Measurements from ENCODE around the gene NEK6.

NEK6 gene

DNA sequence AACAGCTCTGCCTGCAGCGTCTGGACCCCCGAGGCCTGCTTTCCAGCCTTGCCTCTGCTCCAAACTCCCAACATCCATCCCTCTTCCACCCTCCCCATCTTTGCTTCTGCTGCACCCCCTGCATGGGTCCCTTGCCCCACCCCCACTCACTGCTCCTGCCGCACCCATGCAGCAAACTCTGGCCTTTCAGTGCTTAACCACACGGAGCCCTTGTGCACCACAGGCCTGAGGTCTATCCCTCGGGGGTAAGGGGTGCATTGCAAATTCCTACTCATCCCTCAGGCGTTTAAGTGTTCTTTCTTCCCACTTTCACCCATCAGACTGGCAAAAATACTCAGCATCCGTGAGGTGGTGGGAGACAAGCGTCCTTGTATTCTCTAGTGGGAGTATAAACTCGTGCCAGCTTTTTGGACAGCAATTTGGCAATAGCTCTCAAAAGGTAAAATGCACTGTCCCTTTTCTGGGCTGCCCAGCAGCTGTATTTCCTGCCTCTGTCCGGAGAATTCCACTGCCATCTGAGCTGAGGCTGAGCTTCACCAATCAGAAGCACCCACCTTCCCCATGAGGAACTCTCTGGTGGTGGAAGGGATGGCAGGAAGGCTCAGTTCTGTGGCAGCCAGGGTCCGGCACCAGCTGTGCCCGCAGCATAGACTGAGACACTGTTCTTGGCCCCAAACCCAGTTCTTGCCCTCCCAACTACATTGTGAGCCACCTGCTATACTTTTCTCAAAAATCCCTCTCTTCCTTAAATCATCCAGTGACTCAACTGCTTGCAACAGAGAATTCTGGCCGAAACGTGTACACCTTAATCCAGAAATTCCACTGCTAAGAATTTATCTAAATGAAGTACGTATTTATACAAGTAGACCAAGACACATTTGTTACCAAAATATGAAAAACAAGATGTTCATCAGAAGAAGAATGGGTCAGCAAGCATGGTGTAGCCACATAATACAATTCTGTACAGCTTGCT, 142.5 kb downstream of the NEK6 start:
- H4K8ac ChIP-seq (ENCODE audit: low read length): peak overlapping the region; percentile 67
- no peaks in the 10 kb centered on the region for H3K27me3 ChIP-seq (ENCODE audit: control insufficient read depth in 1 of 2, insufficient read depth in 1 of 2, low read length in 2 of 2)
- H3K14ac ChIP-seq (ENCODE audit: low read length in 2 of 2): no peak overlapping the region
- H3K23ac ChIP-seq (ENCODE audit: low read length in 2 of 2): peak overlapping the region in 1 of 2 experiments; percentile 70
- H2AK5ac ChIP-seq (ENCODE audit: low read length, severe bottlenecking): no peak overlapping the region
- H3K27ac ChIP-seq (ENCODE audit: low read length, poor library complexity, severe bottlenecking): no peak overlapping the region
- H3K9ac ChIP-seq (ENCODE audit: low read length): peak overlapping the region; percentile 66
- H2AFZ ChIP-seq (ENCODE audit: low read depth, low read length): no peak overlapping the region
- peak overlapping the region; percentile 7 for H3K4me2 ChIP-seq (ENCODE audit: low read length, poor library complexity, severe bottlenecking)
- DNase-seq: no peak
- H3K4me1 ChIP-seq (ENCODE audit: control insufficient read depth, insufficient read depth, low read depth, low read length): peaks cover 13% of the 10 kb centered on the region
- no peak overlapping the region for H2BK12ac ChIP-seq (ENCODE audit: low read length in 2 of 2)
- no peak overlapping the region for H3K18ac ChIP-seq (ENCODE audit: low read depth in 1 of 2, low read length in 2 of 2)
- H3K36me3 ChIP-seq (ENCODE audit: control insufficient read depth in 1 of 2, insufficient read depth in 2 of 2, low read depth in 1 of 2, low read length in 2 of 2): peaks cover 29 to 64% of the 10 kb centered on the region in 2 experiments
- no peak overlapping the region for H2BK5ac ChIP-seq (ENCODE audit: low read depth, low read length, poor library complexity, severe bottlenecking)
- no peak overlapping the region for H3K4ac ChIP-seq (ENCODE audit: low read depth in 1 of 2, low read length in 2 of 2)
- H3K9me3 ChIP-seq (ENCODE audit: control insufficient read depth, low read length): no peaks in the 10 kb centered on the region
- H3K79me1 ChIP-seq (replicated peaks; ENCODE audit: low read length, poor library complexity, severe bottlenecking): peaks cover 24% of the 10 kb centered on the region
- H2BK15ac ChIP-seq (ENCODE audit: low read depth, poor library complexity, severe bottlenecking): no peak overlapping the region
- peak overlapping the region in 1 of 2 experiments; percentile 58 for H3K4me3 ChIP-seq (ENCODE audit: insufficient read depth in 1 of 2, low read depth in 1 of 2, low read length in 2 of 2)
- 74% methylated on average over 14 of the region's 15 CpGs for WGBS
- H4K91ac ChIP-seq (ENCODE audit: low read length): no peak overlapping the region
- no peak overlapping the region for H2BK120ac ChIP-seq (ENCODE audit: low read depth, low read length)

Measured in mesenchymal stem cell (in vitro differentiated cells and primary cell).